ENCODE measurements around the gene SIK2.

SIK2 gene

GRCh38 chr11:111718859-111719258, 116.6 kb downstream of the SIK2 start:
- POLR2A ChIA-PET = interaction anchor here (0.8 kb wide), 1 partner anchor 22 kb away, joined by 3 read pairs; no protein-coding TSS in a partner anchor
- CTCF ChIA-PET = interaction anchor here (0.9 to 1.9 kb wide), 5 partner anchors 11 to 116 kb away, joined by 3 to 11 read pairs (median 3); partner anchors contain the start of gene SIK2
- H3K4me3 ChIP-seq (ENCODE audit: low read depth, low read length) = no peak overlapping the region
- no peak for TF ChIP-seq CTCF (IDR thresholded peaks at IDR 0.05; ENCODE audit: insufficient read depth, low read length, missing control alignments)
- DNase-seq (ENCODE audit: low read depth, low spot score) = no peak

GRCh38 chr11:111719379-111719778, 117.1 kb downstream of the SIK2 start:
- ChIA-PET POLR2A (no interaction called here), CTCF (interaction anchor here (0.9 to 1.9 kb wide), 4 partner anchors 10 to 115 kb away, joined by 3 to 11 read pairs (median 4); no protein-coding TSS in a partner anchor)
- no peak for TF ChIP-seq CTCF (IDR thresholded peaks at IDR 0.05; ENCODE audit: insufficient read depth, low read length, missing control alignments)
- no peak for DNase-seq (ENCODE audit: low read depth, low spot score)
- H3K4me3 ChIP-seq (ENCODE audit: low read depth, low read length) = no peak overlapping the region

- no peak for TF ChIP-seq CTCF (IDR thresholded peaks at IDR 0.05; ENCODE audit: insufficient read depth, low read length, missing control alignments)
- POLR2A ChIA-PET = no interaction called here
- DNase-seq (ENCODE audit: low read depth, low spot score) = no peak
- CTCF ChIA-PET = interaction anchor here (1.2 to 1.6 kb wide), 3 partner anchors 12 to 117 kb away, joined by 3 to 4 read pairs (median 4); no protein-coding TSS in a partner anchor
- H3K4me3 ChIP-seq (ENCODE audit: low read depth, low read length) = no peak overlapping the region
Measured at GRCh38 chr11:111720801-111721494, 118.7 kb downstream of the SIK2 start.

GRCh38 chr11:111722501-111722900, 120.3 kb downstream of the SIK2 start:
- ChIA-PET POLR2A (no interaction called here), CTCF (interaction anchor here (1.3 to 1.6 kb wide), 2 partner anchors 10 to 118 kb away, joined by 4 read pairs; no protein-coding TSS in a partner anchor)
- TF ChIP-seq CTCF (IDR thresholded peaks at IDR 0.05; ENCODE audit: insufficient read depth, low read length, missing control alignments) = no peak
- DNase-seq (ENCODE audit: low read depth, low spot score) = no peak
- H3K4me3 ChIP-seq (ENCODE audit: low read depth, low read length) = no peak overlapping the region

GRCh38 chr11:111723595-111723994, 121.3 kb downstream of the SIK2 start:
- POLR2A ChIA-PET = interaction anchor here (0.7 kb wide), 1 partner anchor 10 kb away, joined by 3 read pairs; no protein-coding TSS in a partner anchor
- TF ChIP-seq CTCF (IDR thresholded peaks at IDR 0.05; ENCODE audit: insufficient read depth, low read length, missing control alignments) = no peak
- DNase-seq (ENCODE audit: low read depth, low spot score) = no peak
- CTCF ChIA-PET = interaction anchor here (1.3 to 2.0 kb wide), 3 partner anchors 8 to 119 kb away, joined by 3 to 5 read pairs (median 5); no protein-coding TSS in a partner anchor
- H3K4me3 ChIP-seq (ENCODE audit: low read depth, low read length) = no peak overlapping the region

- ChIA-PET POLR2A (no interaction called here), CTCF (interaction anchor here (1.3 to 2.1 kb wide), 4 partner anchors 9 to 120 kb away, joined by 3 to 6 read pairs (median 5); no protein-coding TSS in a partner anchor)
- no peak for TF ChIP-seq CTCF (IDR thresholded peaks at IDR 0.05; ENCODE audit: insufficient read depth, low read length, missing control alignments)
- no peak overlapping the region for H3K4me3 ChIP-seq (ENCODE audit: low read depth, low read length)
- DNase-seq (ENCODE audit: low read depth, low spot score) = no peak
Measured at GRCh38 chr11:111724615-111725129, 122.4 kb downstream of the SIK2 start.
